Kidney (tissue), 14 donors: ENCODE measurements around the gene KLF7. TPM values are rescaled to one million over a fixed set of nuclear protein-coding genes. Genes with fewer than 3 reads are reported as not detected.

Experiments used
- DNase-seq, 5 donors: peaks; one replicate each; pipeline ENCODE4 v3.0.0-alpha.2; 2013 to 2020
- FAIRE-seq: peaks from 2 replicates; lab custom pipeline; 2012; peaks lifted over from hg19 to GRCh38; lab: Jason Lieb, UNC
- H3K27ac ChIP-seq, 2 donors: one replicate each; pipeline ENCODE4 v1.7.0; 2013; ENCODE audit warnings: low read depth in 2 of 2, low read length in 2 of 2, inconsistent platforms in 1 of 2
- H3K27me3 ChIP-seq: one replicate; pipeline ENCODE4 v1.7.1; 2013; ENCODE audit warnings: low read length, inconsistent platforms; ENCODE audit not compliant: control insufficient read depth, insufficient read depth
- H3K36me3 ChIP-seq, 3 donors: one replicate each; pipeline versions ENCODE4 v1.7.0 to v1.7.1; 2013; ENCODE audit warnings: low read length in 3 of 3, control low read depth in 1 of 3, inconsistent platforms in 1 of 3; ENCODE audit not compliant: insufficient read depth in 3 of 3, control insufficient read depth in 2 of 3
- H3K4me1 ChIP-seq, 3 donors: one replicate each; pipeline versions ENCODE4 v1.7.0 to v1.7.1; 2013; ENCODE audit warnings: low read length in 3 of 3, inconsistent platforms in 1 of 3, low read depth in 1 of 3; ENCODE audit not compliant: control insufficient read depth in 2 of 3, insufficient read depth in 2 of 3
- H3K4me3 ChIP-seq, 3 donors: one replicate each; pipeline versions ENCODE4 v1.7.0 to v1.8.1; 2013; ENCODE audit warnings: low read length in 3 of 3, control low read depth in 1 of 3, inconsistent platforms in 1 of 3
- H3K9ac ChIP-seq, 3 donors: one replicate each; pipeline versions ENCODE4 v1.7.0 to v1.7.1; 2013; ENCODE audit warnings: low read length in 3 of 3, control low read depth in 1 of 3, inconsistent platforms in 1 of 3
- H3K9me3 ChIP-seq, 3 donors: one replicate each; pipeline versions ENCODE4 v1.7.0 to v1.7.1; 2013; ENCODE audit warnings: low read length in 3 of 3, control low read depth in 1 of 3, inconsistent platforms in 1 of 3; ENCODE audit not compliant: control insufficient read depth in 2 of 3, insufficient read depth in 1 of 3
- CTCF ChIP-seq: IDR thresholded peaks from 3 replicates; pipeline ENCODE4 v1.5.1; 2012; ENCODE audit warnings: mild to moderate bottlenecking, moderate library complexity, borderline replicate concordance; ENCODE audit not compliant: insufficient read depth; ENCODE audit errors: extremely low read depth
- intact Hi-C: fragments of 100-400 bp; cut with DNase I; formaldehyde crosslinking; loops from one replicate; pipeline ENCODE4 v1.11.1; 2022
- polyA plus RNA-seq: library from polyadenylated mRNA; stranded (reverse); fragments of 350-450 nt; fragmentation: Illumina TruSeq; extraction: RNeasy Lipid Tissue Mini Kit (QIAGEN cat#74804); gene quantifications from one replicate; pipeline ENCODE4 v1.2.3, GENCODE V29; 2014; ENCODE audit warnings: low read depth, low replicate concordance; ENCODE audit not compliant: insufficient read depth
- total RNA-seq: library from RNA; stranded (reverse); fragmentation: NEBNext Ultra II Directional; extraction: Animal tissue kit (Norgen Biotek cat#: 25700); gene quantifications from one replicate; pipeline ENCODE4 v1.2.1, GENCODE V29; 2021
- donor health status: control.
- donor health status: control.
- donor health status: control.
- donor health status: control.
- donor health status: control.
- donor health status: DM: yes; HTN: yes; CAD: no.
- donor health status: Normal renal cell carcinoma (clear cell type).

KLF7 gene
- total and polyA plus RNA-seq, 2 donors from 2014 or later: 2.9 to 61.5 TPM

GRCh38 chr2:207188626-207189419 is 23.1 kb upstream of the KLF7 start:
- FAIRE-seq (no peak), DNase-seq (peak in 2 of 5 donors; percentile 33 to 71)
- Histone ChIP-seq H3K36me3 (no peaks in the 10 kb centered on the region), H3K4me3 (no peak overlapping the region), H3K9me3 (peaks cover 0 to 2% (median 0%) of the 10 kb centered on the region in 3 donors), H3K27me3 (no peaks in the 10 kb centered on the region), H3K9ac (no peak overlapping the region), H3K4me1 (no peaks in the 10 kb centered on the region), H3K27ac (no peak overlapping the region)
- TF ChIP-seq CTCF: no peak
- intact Hi-C loops: no loop called here

GRCh38 chr2:207185372-207185771 is 19.6 kb upstream of the KLF7 start:
- TF ChIP-seq CTCF: no peak
- no peak overlapping the region for H3K9ac ChIP-seq
- no peaks in the 10 kb centered on the region for H3K27me3 ChIP-seq
- peaks cover 0 to 2% (median 0%) of the 10 kb centered on the region in 3 donors for H3K9me3 ChIP-seq
- DNase-seq (no peak), FAIRE-seq (no peak)
- no peak overlapping the region for H3K27ac ChIP-seq
- H3K36me3 ChIP-seq: no peaks in the 10 kb centered on the region
- no peaks in the 10 kb centered on the region for H3K4me1 ChIP-seq
- no peak overlapping the region for H3K4me3 ChIP-seq
- intact Hi-C loops: no loop called here

- Histone ChIP-seq H3K27ac (no peak overlapping the region), H3K9me3 (peaks cover 0 to 2% (median 0%) of the 10 kb centered on the region in 3 donors), H3K36me3 (no peaks in the 10 kb centered on the region), H3K4me3 (no peak overlapping the region), H3K9ac (no peak overlapping the region), H3K4me1 (no peaks in the 10 kb centered on the region), H3K27me3 (no peaks in the 10 kb centered on the region)
- TF ChIP-seq CTCF: no peak
- intact Hi-C loops: no loop called here
- no peak for DNase-seq
- no peak for FAIRE-seq
Measured at GRCh38 chr2:207184768-207185167, 19.0 kb upstream of the KLF7 start.
